ENCODE data around the gene ITGA2B. TPM values are rescaled to one million over a fixed set of nuclear protein-coding genes. Genes with fewer than 3 reads are reported as not detected.

The ITGA2B gene
- total and polyA plus RNA-seq, 2 of the 8 experiments (the other 6 are each of a cell fraction or from before 2014, with no cell fraction given) = 6.9 to 12.3 TPM

DNA sequence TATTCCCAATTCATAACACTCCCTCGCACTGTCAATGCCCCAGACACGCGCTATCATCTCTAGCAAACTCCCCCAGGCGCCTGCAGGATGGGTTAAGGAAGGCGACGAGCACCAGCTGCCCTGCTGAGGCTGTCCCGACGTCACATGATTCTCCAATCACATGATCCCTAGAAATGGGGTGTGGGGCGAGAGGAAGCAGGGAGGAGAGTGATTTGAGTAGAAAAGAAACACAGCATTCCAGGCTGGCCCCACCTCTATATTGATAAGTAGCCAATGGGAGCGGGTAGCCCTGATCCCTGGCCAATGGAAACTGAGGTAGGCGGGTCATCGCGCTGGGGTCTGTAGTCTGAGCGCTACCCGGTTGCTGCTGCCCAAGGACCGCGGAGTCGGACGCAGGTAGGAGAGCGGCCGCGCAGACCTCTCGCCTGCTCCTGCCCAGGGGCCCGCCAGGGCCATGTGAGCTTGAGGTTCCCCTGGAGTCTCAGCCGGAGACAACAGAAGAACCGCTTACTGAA is 44.5 kb downstream of the ITGA2B start, which contains the start of gene GRN (continued):
- TF ChIP-seq, protein P1, sequence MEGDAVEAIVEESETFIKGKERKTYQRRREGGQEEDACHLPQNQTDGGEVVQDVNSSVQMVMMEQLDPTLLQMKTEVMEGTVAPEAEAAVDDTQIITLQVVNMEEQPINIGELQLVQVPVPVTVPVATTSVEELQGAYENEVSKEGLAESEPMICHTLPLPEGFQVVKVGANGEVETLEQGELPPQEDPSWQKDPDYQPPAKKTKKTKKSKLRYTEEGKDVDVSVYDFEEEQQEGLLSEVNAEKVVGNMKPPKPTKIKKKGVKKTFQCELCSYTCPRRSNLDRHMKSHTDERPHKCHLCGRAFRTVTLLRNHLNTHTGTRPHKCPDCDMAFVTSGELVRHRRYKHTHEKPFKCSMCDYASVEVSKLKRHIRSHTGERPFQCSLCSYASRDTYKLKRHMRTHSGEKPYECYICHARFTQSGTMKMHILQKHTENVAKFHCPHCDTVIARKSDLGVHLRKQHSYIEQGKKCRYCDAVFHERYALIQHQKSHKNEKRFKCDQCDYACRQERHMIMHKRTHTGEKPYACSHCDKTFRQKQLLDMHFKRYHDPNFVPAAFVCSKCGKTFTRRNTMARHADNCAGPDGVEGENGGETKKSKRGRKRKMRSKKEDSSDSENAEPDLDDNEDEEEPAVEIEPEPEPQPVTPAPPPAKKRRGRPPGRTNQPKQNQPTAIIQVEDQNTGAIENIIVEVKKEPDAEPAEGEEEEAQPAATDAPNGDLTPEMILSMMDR (IDR thresholded peaks at IDR 0.05; ENCODE audit: control extremely low read depth in 1 of 3, insufficient read depth in 1 of 3, low read depth in 1 of 3, low read length in 3 of 3) = no peak; a peak in 1 of 4 replicates
- TF ChIP-seq, protein P2, sequence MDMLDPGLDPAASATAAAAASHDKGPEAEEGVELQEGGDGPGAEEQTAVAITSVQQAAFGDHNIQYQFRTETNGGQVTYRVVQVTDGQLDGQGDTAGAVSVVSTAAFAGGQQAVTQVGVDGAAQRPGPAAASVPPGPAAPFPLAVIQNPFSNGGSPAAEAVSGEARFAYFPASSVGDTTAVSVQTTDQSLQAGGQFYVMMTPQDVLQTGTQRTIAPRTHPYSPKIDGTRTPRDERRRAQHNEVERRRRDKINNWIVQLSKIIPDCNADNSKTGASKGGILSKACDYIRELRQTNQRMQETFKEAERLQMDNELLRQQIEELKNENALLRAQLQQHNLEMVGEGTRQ (IDR thresholded peaks at IDR 0.05; ENCODE audit: low read length) = peak; percentile 99
- TF ChIP-seq, protein P3, sequence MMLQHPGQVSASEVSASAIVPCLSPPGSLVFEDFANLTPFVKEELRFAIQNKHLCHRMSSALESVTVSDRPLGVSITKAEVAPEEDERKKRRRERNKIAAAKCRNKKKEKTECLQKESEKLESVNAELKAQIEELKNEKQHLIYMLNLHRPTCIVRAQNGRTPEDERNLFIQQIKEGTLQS (IDR thresholded peaks at IDR 0.05; ENCODE audit: insufficient read depth, low read depth, low read length) = peak; percentile 98
- TF ChIP-seq GTF2F1 (IDR thresholded peaks at IDR 0.05; ENCODE audit: borderline replicate concordance, low read depth, low read length) (no peak; the same call in 1 of the 2 replicates), TCF12 (IDR thresholded peaks at IDR 0.05; ENCODE audit: low read depth, low read length) (peak; percentile 54; the same call in 1 of the 2 replicates), CEBPB (IDR thresholded peaks at IDR 0.05; ENCODE audit: low read depth, low read length) (no peak), CHD1 (IDR thresholded peaks at IDR 0.05; ENCODE audit: low read depth, low read length) (no peak), RBBP5 (IDR thresholded peaks at IDR 0.05; ENCODE audit: borderline replicate concordance, low read depth, low read length) (no peak; the same call in 1 of the 2 replicates), SP4 (IDR thresholded peaks at IDR 0.05; ENCODE audit: low read length) (peak; percentile 99), RFX5 (IDR thresholded peaks at IDR 0.05; ENCODE audit: borderline replicate concordance, low read depth, low read length) (no peak), TBP (IDR thresholded peaks at IDR 0.05; ENCODE audit: low read depth, low read length) (peak; percentile 90), BACH1 (IDR thresholded peaks at IDR 0.05; ENCODE audit: low read length) (no peak), FOSL1 (IDR thresholded peaks at IDR 0.05; ENCODE audit: insufficient read depth, low read depth, low read length) (no peak), MAFK (IDR thresholded peaks at IDR 0.05; ENCODE audit: low read depth, low read length) (no peak), PHF8 (conservative IDR thresholded peaks at IDR 0.05; ENCODE audit: low read depth, low read length) (peak; percentile 51; the same call in 1 of the 2 replicates), JUND (IDR thresholded peaks at IDR 0.05; ENCODE audit: low read length) (no peak), KDM5A (IDR thresholded peaks at IDR 0.05; ENCODE audit: low read length) (peak; percentile 77), CREB1 (IDR thresholded peaks at IDR 0.05) (peak; percentile 48)
